Effector memory CD4-positive, alpha-beta T cell (primary cell): ENCODE results near the gene OPTC.
"Not testable (repeated sequence)": the region's sequence is repeated elsewhere in the genome, so short reads cannot be mapped to it uniquely, and the experiment has no call there.

Experiments used
- DNase-seq, 3 donors: peaks; one replicate each; pipeline ENCODE4 v3.0.0-alpha.2; 2020
- H3K27ac ChIP-seq: 2 replicates; pipeline ENCODE4 v1.7.0; 2013; ENCODE audit warnings: mild to moderate bottlenecking, low read length, moderate library complexity; ENCODE audit not compliant: insufficient read depth, poor library complexity, severe bottlenecking
- H3K27me3 ChIP-seq: replicated peaks from 2 replicates; pipeline ENCODE4 v1.7.0; 2013; ENCODE audit warnings: mild to moderate bottlenecking, low read length; ENCODE audit not compliant: insufficient read depth, control insufficient read depth, poor library complexity, severe bottlenecking
- H3K36me3 ChIP-seq: 2 replicates; pipeline ENCODE4 v1.7.0; 2013; ENCODE audit warnings: mild to moderate bottlenecking, low read length, moderate library complexity; ENCODE audit not compliant: control insufficient read depth, insufficient read depth
- H3K4me1 ChIP-seq: 2 replicates; pipeline ENCODE4 v1.7.0; 2013; ENCODE audit warnings: low read length, mild to moderate bottlenecking; ENCODE audit not compliant: control insufficient read depth, insufficient read depth, poor library complexity, severe bottlenecking
- H3K4me3 ChIP-seq: 2 replicates; pipeline ENCODE4 v1.7.0; 2013; ENCODE audit warnings: low read length, low read depth, mild to moderate bottlenecking; ENCODE audit not compliant: insufficient read depth, poor library complexity, severe bottlenecking
- H3K9me3 ChIP-seq: 2 replicates; pipeline ENCODE4 v1.7.0; 2013; ENCODE audit warnings: mild to moderate bottlenecking, low read length, moderate library complexity; ENCODE audit not compliant: control insufficient read depth

The OPTC gene

DNA sequence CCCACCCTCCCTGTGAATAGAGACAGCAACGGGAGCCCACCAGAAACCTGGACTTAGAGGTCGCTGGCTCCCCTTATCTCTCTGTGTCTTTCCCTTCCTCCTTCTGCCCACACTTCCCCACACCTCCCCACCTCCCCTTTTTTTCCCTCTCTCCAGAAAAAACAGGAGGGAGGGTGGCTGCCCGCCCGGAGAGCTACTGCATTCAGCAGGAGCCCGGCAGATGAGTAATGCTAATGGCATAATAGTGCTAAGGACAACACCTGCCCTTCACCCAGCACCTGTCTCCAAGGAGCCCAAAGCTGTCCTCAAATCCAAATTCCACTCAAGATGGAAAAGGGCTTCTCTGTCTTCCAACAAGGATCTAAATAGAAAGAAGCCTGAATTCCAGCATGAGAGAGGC, 29.7 kb upstream of the OPTC start:
- H3K27ac ChIP-seq, result no peak overlapping the region
- H3K4me1 ChIP-seq, result no peaks in the 10 kb centered on the region
- H3K4me3 ChIP-seq, result no peak overlapping the region
- H3K27me3 ChIP-seq, result no peaks in the 10 kb centered on the region
- DNase-seq, result no peak
- no peaks in the 10 kb centered on the region for H3K9me3 ChIP-seq
- no peaks in the 10 kb centered on the region for H3K36me3 ChIP-seq

DNA sequence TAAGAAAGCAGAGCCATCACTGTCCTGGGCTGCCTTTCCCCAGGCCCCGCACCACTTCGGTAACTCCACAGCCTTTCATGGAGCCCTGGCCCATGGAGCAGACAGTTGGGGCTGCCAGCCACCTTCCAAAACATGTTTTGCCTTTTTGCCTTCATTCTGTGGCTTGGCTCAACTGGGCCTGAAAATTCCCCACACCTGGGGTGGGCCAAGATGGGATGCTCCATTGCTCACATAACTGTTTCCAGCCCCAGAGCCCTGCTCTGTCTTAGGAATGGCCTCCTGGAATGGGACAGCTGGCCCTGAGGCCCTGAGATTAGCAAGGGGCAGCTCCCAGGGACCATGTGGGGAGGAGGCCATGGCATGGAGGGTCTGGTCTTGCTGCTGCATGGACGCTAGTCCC, 29.2 kb upstream of the OPTC start:
- Histone ChIP-seq H3K27me3 (no peaks in the 10 kb centered on the region), H3K27ac (no peak overlapping the region), H3K4me1 (no peaks in the 10 kb centered on the region), H3K4me3 (no peak overlapping the region), H3K9me3 (no peaks in the 10 kb centered on the region), H3K36me3 (no peaks in the 10 kb centered on the region)
- no peak for DNase-seq

DNA sequence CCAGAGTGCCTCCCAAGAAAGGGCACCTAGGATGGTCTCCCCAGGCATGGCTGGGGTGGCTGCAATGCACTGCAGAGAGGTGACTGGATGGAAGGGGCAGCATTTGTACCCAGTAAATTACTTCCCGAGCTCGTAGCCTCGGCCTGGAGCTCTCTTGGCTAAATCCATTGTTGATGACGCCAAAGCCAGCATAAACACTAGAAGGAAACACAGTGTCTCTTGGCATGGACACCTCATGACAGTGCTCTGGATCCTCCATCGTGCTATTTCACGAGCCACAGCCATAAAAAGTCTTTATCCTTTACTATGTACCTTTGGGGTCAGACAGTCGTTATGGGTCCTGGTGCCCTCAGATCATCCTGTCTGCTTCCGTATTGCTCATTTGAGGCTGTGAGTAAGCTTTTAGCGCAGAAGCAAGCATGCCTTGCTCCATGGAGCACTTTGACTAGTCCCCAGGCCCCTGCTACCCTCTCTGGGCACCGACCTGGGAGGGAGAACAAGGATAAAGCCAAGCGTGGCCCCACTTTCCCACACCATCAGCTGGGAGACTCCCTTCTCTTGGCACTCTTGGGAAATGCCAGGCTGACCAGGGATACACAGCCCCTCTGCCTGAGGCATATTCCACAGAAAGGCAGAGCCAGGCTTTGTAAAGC, 28.7 kb upstream of the OPTC start:
- no peaks in the 10 kb centered on the region for H3K9me3 ChIP-seq
- no peak for DNase-seq
- no peaks in the 10 kb centered on the region for H3K27me3 ChIP-seq
- H3K4me3 ChIP-seq, result no peak overlapping the region
- no peaks in the 10 kb centered on the region for H3K36me3 ChIP-seq
- no peak overlapping the region for H3K27ac ChIP-seq
- H3K4me1 ChIP-seq, result no peaks in the 10 kb centered on the region

DNA sequence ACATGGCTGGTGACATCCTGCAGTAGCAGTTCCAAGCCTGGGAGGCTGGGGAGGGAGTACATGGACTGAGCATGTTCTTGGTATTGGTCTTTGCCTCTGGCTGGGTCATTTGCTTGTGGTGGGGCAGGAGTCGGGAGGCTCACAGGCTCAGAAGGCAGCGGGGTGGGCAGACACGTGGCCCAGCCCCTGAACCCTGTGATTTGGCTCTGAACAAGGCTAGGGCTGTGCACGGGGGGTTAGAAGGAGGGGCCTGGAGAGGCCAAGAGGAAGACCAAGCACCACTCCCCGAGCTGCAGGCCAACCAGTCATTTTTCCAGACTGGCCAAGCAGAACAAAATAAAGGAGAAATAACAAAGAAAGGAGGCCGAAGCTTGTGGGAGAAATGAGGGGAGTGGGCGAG, 28.0 kb upstream of the OPTC start:
- no peaks in the 10 kb centered on the region for H3K27me3 ChIP-seq
- no peak for DNase-seq
- H3K9me3 ChIP-seq, result no peaks in the 10 kb centered on the region
- H3K36me3 ChIP-seq, result no peaks in the 10 kb centered on the region
- H3K4me1 ChIP-seq, result no peaks in the 10 kb centered on the region
- no peak overlapping the region for H3K27ac ChIP-seq
- no peak overlapping the region for H3K4me3 ChIP-seq

DNA sequence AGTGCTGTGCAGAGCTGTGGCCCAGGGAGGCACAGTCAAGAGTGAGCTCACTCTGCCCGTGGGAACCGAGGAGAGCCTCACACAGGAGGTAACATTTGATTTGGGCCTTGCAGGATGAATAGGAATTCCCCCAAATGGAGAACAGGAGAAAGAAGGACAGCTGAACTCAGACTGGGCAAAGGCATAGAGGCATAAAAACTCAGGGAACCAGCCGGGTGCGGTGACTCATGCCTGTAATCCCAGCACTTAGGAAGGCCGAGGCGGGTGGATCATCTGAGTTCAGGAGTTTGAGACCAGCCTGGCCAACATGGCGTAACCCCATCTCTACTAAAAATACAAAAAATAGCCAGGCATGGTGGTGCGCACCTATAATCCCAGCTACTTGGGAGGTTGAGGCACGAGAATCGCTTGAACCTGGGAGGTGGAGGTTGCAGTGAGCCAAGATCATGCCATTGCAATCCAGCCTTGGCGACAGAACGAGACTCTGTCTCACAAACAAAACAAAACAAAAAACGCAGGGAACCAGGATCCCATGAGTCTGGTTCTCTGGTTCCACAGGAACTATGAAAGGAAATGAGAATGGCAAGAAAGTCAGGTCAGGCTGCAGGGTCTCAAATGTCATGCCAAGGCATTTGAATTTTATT, 26.9 kb upstream of the OPTC start:
- not testable (repeated sequence) for DNase-seq, H3K4me3 ChIP-seq, H3K27me3 ChIP-seq, H3K36me3 ChIP-seq, H3K27ac ChIP-seq, H3K4me1 ChIP-seq, H3K9me3 ChIP-seq

DNA sequence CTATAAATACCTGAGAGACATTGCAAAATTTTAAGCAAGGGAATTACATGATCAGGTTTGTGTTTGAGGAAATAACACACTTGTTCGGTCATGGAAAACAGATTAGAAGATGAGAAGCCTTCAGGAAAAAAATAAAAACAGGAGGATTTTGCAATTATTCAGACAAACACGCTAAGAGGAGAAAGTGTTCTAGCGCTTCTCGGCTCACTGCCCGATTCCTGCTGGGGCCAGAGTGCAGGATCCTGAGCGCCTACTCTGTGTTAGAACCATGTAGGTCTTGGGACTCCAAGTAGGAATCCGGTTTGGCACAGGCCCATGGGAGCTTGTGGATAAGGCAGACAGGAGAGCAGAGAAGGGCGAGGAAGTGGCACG, 26.4 kb upstream of the OPTC start:
- H3K36me3 ChIP-seq, result no peaks in the 10 kb centered on the region
- no peak overlapping the region for H3K27ac ChIP-seq
- no peak for DNase-seq
- H3K27me3 ChIP-seq, result no peaks in the 10 kb centered on the region
- no peaks in the 10 kb centered on the region for H3K4me1 ChIP-seq
- H3K4me3 ChIP-seq, result no peak overlapping the region
- no peaks in the 10 kb centered on the region for H3K9me3 ChIP-seq

DNA sequence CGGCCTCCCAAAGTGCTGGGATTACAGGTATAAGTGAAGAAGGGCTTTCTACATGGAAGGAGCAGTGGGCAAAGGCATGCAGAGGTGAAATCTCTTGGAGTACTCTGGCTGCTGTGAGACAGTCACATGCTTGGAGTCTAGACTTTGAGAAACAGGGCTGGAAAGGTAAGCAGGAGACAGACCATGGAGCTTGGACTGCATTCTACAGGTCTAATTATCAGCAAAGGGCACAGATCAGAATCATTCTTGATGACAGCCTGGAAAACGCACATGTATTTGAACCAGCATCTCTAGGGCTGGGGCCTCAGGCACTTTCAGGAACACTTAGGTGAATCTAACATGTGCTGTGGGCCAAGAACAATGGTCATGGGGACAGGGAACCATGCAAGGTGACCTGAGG, 25.6 kb upstream of the OPTC start:
- no peak for DNase-seq
- Histone ChIP-seq H3K4me1 (no peaks in the 10 kb centered on the region), H3K27me3 (no peaks in the 10 kb centered on the region), H3K27ac (no peak overlapping the region), H3K36me3 (no peaks in the 10 kb centered on the region), H3K4me3 (no peak overlapping the region), H3K9me3 (no peaks in the 10 kb centered on the region)

DNA sequence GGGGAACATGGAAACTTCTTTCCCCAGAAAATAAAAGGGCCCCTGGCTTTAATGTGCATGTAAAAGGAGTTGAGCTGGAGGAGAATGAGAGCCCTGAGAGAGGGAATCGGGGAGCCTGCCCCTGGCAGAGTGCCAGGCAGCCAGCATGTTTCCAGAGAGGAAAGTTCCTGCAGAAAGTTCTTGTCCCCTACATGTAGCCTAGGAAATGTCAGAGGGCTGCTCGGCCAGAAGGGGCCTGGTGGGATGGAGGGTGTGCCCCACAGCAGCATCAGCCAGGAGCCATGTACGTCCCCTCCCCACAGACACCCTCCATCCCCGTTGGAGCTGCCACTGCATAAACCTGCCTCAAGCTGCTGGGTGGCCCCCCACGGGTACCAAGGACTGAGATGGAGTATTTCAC, 23.7 kb upstream of the OPTC start:
- H3K27me3 ChIP-seq, result no peaks in the 10 kb centered on the region
- H3K9me3 ChIP-seq, result no peaks in the 10 kb centered on the region
- no peak overlapping the region for H3K27ac ChIP-seq
- no peaks in the 10 kb centered on the region for H3K36me3 ChIP-seq
- DNase-seq, result no peak
- H3K4me1 ChIP-seq, result no peaks in the 10 kb centered on the region
- H3K4me3 ChIP-seq, result no peak overlapping the region

DNA sequence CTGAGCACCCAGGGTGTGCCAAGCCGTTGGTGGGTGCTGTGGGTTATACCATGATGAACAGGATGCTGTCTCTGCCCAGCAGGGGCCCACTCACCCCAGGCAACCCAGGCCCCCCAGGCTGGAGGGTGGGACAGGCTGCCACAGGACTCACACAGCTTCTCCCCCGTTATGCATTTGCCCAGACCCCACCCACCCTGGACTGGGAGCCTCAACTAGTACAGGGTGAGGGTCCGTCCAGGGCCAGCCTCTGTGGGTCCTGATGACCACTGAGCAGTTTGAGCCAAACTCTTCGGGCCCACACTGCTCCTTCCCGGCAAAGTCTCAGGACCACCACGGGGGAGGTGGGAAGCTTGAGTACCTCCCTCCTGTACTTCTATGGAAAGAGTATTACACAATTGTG, 22.1 kb upstream of the OPTC start:
- Histone ChIP-seq H3K27me3 (peaks cover under 1% of the 10 kb centered on the region), H3K36me3 (no peaks in the 10 kb centered on the region)
- DNase-seq, result no peak

DNA sequence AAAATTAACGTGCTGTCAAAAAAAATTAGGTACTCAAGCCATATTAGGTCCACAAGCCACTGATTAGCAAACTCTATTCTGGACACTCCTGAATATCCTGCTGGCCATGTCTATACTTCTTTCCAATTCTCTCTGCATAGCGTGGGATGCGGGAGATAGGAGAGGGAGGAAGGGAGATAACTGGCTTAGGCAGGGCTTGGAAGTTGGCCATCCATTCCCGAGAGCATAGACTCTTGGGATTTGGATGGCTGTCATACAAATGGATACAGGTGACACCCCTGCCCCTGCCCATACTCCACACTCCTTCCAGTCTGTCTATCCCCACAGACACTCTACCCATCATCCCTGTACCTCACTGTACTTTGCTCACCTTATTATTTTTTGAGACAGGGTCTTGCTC, 20.7 kb upstream of the OPTC start:
- no peak for DNase-seq
- H3K4me3 ChIP-seq, result no peak overlapping the region

More for the DNA sequence above, 22.1 kb upstream of the OPTC start:
- Histone ChIP-seq H3K4me1 (no peaks in the 10 kb centered on the region), H3K4me3 (no peak overlapping the region), H3K9me3 (no peaks in the 10 kb centered on the region), H3K27ac (no peak overlapping the region)

More for the DNA sequence above, 20.7 kb upstream of the OPTC start:
- Histone ChIP-seq H3K27me3 (peaks cover 4% of the 10 kb centered on the region), H3K9me3 (no peaks in the 10 kb centered on the region), H3K36me3 (no peaks in the 10 kb centered on the region), H3K27ac (no peak overlapping the region), H3K4me1 (no peaks in the 10 kb centered on the region)
